Esophagus squamous epithelium (tissue), 4 donors: ENCODE data around the gene RBM39.

Source experiments
- CTCF ChIP-seq, 6 experiments: fragments of 450-650 bp in 4 of 6; fragments of 200-600 bp in 2 of 6; sonication (generic) in 2 of 6; IDR thresholded peaks; one replicate each; pipeline ENCODE4 v1.5.1; 2016 to 2019; ENCODE audit warnings: antibody characterized with exemption in 6 of 6, mild to moderate bottlenecking in 4 of 6, moderate library complexity in 4 of 6
- POLR2A ChIP-seq, 4 donors: fragments of 450-650 bp; IDR thresholded peaks; one replicate each; pipeline ENCODE4 v1.6.1; 2017; ENCODE audit warnings: antibody characterized with exemption in 4 of 4, mild to moderate bottlenecking in 4 of 4, moderate library complexity in 3 of 4

- TF ChIP-seq CTCF (IDR thresholded peaks at IDR 0.05) (no peak), POLR2A (IDR thresholded peaks at IDR 0.05) (no peak)
These were observed 3.5 kb downstream of the RBM39 start for GRCh38 chr20:35738410-35739179.
